Loucy (cell line): Measurements from ENCODE around the gene DEPDC5.

Source experiments
- H2AFZ ChIP-seq: fragments of 200-600 bp; sonication (generic); 2 replicates; pipeline ENCODE4 v1.6.0; 2016; ENCODE audit warnings: antibody characterized with exemption, mild to moderate bottlenecking, low read length, moderate library complexity
- H3F3A ChIP-seq: fragments of 200-600 bp; 2 replicates; pipeline ENCODE4 v1.6.0; 2016; ENCODE audit warnings: antibody characterized with exemption, low read depth, mild to moderate bottlenecking
- H3K27me3 ChIP-seq: fragments of 200-600 bp; sonication (generic); 2 replicates; pipeline ENCODE4 v1.6.1; 2014; ENCODE audit warnings: low read length, mild to moderate bottlenecking; ENCODE audit not compliant: insufficient read depth, poor library complexity, severe bottlenecking
- H3K36me3 ChIP-seq: fragments of 200-600 bp; sonication (generic); 2 replicates; pipeline ENCODE4 v1.6.1; 2016; ENCODE audit warnings: low read length; ENCODE audit not compliant: insufficient read depth
- H3K4me1 ChIP-seq: fragments of 200-600 bp; sonication (generic); 2 replicates; pipeline ENCODE4 v1.5.1; 2014; ENCODE audit warnings: low read length, mild to moderate bottlenecking; ENCODE audit not compliant: insufficient read depth, poor library complexity, severe bottlenecking
- H3K4me2 ChIP-seq: fragments of 200-600 bp; sonication (generic); 2 replicates; pipeline ENCODE4 v1.6.0; 2014; ENCODE audit warnings: antibody characterized with exemption, low read length, low read depth, mild to moderate bottlenecking; ENCODE audit not compliant: poor library complexity, severe bottlenecking
- H3K4me3 ChIP-seq: fragments of 200-600 bp; sonication (generic); 2 replicates; pipeline ENCODE4 v1.5.1; 2014; ENCODE audit warnings: low read length, mild to moderate bottlenecking, mixed read lengths; ENCODE audit not compliant: poor library complexity, severe bottlenecking
- H3K79me2 ChIP-seq: fragments of 200-600 bp; sonication (generic); 2 replicates; pipeline ENCODE4 v1.6.1; 2014; ENCODE audit warnings: low read length; ENCODE audit not compliant: insufficient read depth
- H3K9ac ChIP-seq: fragments of 200-600 bp; sonication (generic); 2 replicates; pipeline ENCODE4 v1.6.0; 2014; ENCODE audit warnings: mild to moderate bottlenecking, low read depth, low read length, moderate library complexity; ENCODE audit not compliant: poor library complexity, severe bottlenecking
- H3K9me2 ChIP-seq: fragments of 200-600 bp; sonication (generic); replicated peaks from 2 replicates; pipeline ENCODE4 v1.6.1; 2016; ENCODE audit warnings: low read depth, low read length, mixed read lengths
- H3K9me3 ChIP-seq: fragments of 200-600 bp; sonication (generic); 2 replicates; pipeline ENCODE4 v1.6.1; 2014; ENCODE audit warnings: mild to moderate bottlenecking, antibody characterized with exemption, low read length, low read depth; ENCODE audit not compliant: insufficient read depth
- H4K20me1 ChIP-seq: fragments of 200-600 bp; sonication (generic); 2 replicates; pipeline ENCODE4 v1.6.0; 2014; ENCODE audit warnings: antibody characterized with exemption, low read length, mild to moderate bottlenecking; ENCODE audit not compliant: insufficient read depth, poor library complexity, severe bottlenecking
- CTCF ChIP-seq: fragments of 200-600 bp; sonication (generic); conservative IDR thresholded peaks from 2 replicates; pipeline ENCODE4 v1.5.1; 2014; ENCODE audit warnings: mild to moderate bottlenecking, antibody characterized with exemption, low read length
- EZH2phosphoT487 ChIP-seq: fragments of 200-600 bp; IDR thresholded peaks from 2 replicates; pipeline ENCODE4 v1.6.1; 2018; ENCODE audit warnings: antibody characterized with exemption, mild to moderate bottlenecking, moderate library complexity, borderline replicate concordance

The DEPDC5 gene

GRCh38 chr22:31923747-31924146, 169.9 kb downstream of the DEPDC5 start:
- Histone ChIP-seq H3K27me3 (no peaks in the 10 kb centered on the region), H3K9ac (no peak overlapping the region), H3K9me3 (no peaks in the 10 kb centered on the region), H3K4me3 (no peak overlapping the region), H2AFZ (no peak overlapping the region), H4K20me1 (no peaks in the 10 kb centered on the region), H3K79me2 (no peaks in the 10 kb centered on the region), H3K4me2 (no peak overlapping the region), H3K36me3 (no peaks in the 10 kb centered on the region), H3K9me2 (no peaks in the 10 kb centered on the region), H3K4me1 (peaks cover 13% of the 10 kb centered on the region), H3F3A (no peaks in the 10 kb centered on the region)
- TF ChIP-seq CTCF (no peak), EZH2phosphoT487 (no peak)

GRCh38 chr22:31925056-31925455, 171.2 kb downstream of the DEPDC5 start:
- H3F3A ChIP-seq = no peaks in the 10 kb centered on the region

GRCh38 chr22:31926024-31926423, 172.2 kb downstream of the DEPDC5 start:
- no peak for TF ChIP-seq EZH2phosphoT487
- TF ChIP-seq CTCF = no peak
- H2AFZ ChIP-seq = no peak overlapping the region
- no peaks in the 10 kb centered on the region for H3K36me3 ChIP-seq
- no peaks in the 10 kb centered on the region for H3F3A ChIP-seq
- H4K20me1 ChIP-seq = no peaks in the 10 kb centered on the region
- no peaks in the 10 kb centered on the region for H3K27me3 ChIP-seq
- H3K9me3 ChIP-seq = no peaks in the 10 kb centered on the region
- H3K4me1 ChIP-seq = peaks cover 16% of the 10 kb centered on the region
- H3K9ac ChIP-seq = no peak overlapping the region
- H3K4me3 ChIP-seq = no peak overlapping the region
- no peak overlapping the region for H3K4me2 ChIP-seq
- H3K9me2 ChIP-seq = no peaks in the 10 kb centered on the region
- H3K79me2 ChIP-seq = no peaks in the 10 kb centered on the region

More at GRCh38 chr22:31925056-31925455, 171.2 kb downstream of the DEPDC5 start:
- Histone ChIP-seq H3K9me2 (no peaks in the 10 kb centered on the region), H3K9me3 (no peaks in the 10 kb centered on the region), H3K4me3 (no peak overlapping the region), H3K27me3 (no peaks in the 10 kb centered on the region), H3K36me3 (no peaks in the 10 kb centered on the region), H3K9ac (no peak overlapping the region), H3K4me1 (peaks cover 16% of the 10 kb centered on the region), H3K4me2 (no peak overlapping the region), H2AFZ (no peak overlapping the region), H3K79me2 (no peaks in the 10 kb centered on the region), H4K20me1 (no peaks in the 10 kb centered on the region)
- TF ChIP-seq CTCF (no peak), EZH2phosphoT487 (no peak)
